ENCODE measurements around the gene SYT1.

SYT1 gene

DNA sequence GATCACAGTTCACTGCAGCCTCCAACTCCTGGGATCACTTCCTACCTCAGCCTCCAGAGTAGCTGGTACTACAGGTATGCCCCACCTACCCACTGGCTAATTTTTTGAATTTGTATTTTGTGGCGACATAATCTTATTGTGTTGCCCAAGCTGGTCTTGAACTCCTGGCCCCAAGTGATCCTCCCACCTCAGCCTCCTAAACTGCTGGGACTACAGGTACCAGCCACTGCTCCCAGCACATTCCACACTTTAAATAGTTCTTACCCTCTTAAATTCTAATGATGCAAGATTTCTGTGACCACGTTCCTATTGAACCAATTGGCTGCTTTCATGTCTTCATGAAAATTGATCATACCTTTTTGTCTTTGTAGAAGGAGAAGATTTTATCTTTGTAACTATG is 96.6 kb downstream of the SYT1 start:
- in situ Hi-C loops (cut with MboI; ENCODE audit: low pct_unique_long_range_greater_than_20kb, low sequenced_read_pairs) = no loop called here
- DNase-seq = no peak

GRCh38 chr12:78963439-78964227 is 99.1 kb downstream of the SYT1 start:
- no peak for DNase-seq
- in situ Hi-C loops (cut with MboI; ENCODE audit: low pct_unique_long_range_greater_than_20kb, low sequenced_read_pairs) = no loop called here

- in situ Hi-C loops (cut with MboI; ENCODE audit: low pct_unique_long_range_greater_than_20kb, low sequenced_read_pairs) = no loop called here
- no peak for DNase-seq
Measured at GRCh38 chr12:78964521-78964920, 99.9 kb downstream of the SYT1 start.

DNA sequence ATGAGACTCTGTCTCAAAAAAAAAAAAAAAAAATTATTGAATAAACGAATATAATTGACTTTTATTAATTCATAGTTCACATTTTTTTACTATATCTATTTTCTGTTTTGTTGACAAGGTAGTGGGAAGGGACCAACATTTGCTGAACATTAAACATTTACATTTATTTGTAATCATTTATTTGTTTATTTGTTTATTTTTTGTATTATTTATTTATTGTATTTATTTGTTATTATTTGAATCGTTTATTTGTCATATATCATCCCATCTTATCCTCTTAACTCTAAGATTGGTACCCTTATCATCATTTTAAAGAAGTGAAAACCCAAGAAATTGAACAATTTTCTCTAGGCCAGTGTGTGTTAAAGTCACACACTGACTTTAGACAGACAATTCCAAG is 101.5 kb downstream of the SYT1 start:
- in situ Hi-C loops (cut with MboI; ENCODE audit: low pct_unique_long_range_greater_than_20kb, low sequenced_read_pairs) = no loop called here
- no peak for DNase-seq

DNA sequence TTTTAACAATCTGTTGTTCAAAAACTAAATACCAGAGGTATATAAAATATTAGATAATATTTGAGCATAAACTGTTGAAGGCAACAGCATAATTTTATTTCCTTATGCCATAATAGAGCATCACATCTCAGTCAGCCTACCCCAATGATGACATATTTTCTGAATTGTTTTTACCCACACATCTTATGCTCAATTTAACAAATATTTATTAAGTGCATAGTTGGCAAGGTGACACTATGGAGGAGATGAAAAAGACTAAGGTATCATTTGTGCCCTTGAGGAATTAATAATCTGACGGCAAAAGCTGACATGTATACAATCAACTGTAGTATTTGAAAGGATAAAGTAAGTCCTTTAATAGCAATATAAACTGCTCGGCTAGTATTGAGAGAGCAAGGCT is 102.4 kb downstream of the SYT1 start:
- in situ Hi-C loops (cut with MboI; ENCODE audit: low pct_unique_long_range_greater_than_20kb, low sequenced_read_pairs) = no loop called here
- no peak for DNase-seq

- no peak for DNase-seq
- in situ Hi-C loops (cut with MboI; ENCODE audit: low pct_unique_long_range_greater_than_20kb, low sequenced_read_pairs) = no loop called here
Measured at GRCh38 chr12:78968226-78968625, 103.7 kb downstream of the SYT1 start.

DNA sequence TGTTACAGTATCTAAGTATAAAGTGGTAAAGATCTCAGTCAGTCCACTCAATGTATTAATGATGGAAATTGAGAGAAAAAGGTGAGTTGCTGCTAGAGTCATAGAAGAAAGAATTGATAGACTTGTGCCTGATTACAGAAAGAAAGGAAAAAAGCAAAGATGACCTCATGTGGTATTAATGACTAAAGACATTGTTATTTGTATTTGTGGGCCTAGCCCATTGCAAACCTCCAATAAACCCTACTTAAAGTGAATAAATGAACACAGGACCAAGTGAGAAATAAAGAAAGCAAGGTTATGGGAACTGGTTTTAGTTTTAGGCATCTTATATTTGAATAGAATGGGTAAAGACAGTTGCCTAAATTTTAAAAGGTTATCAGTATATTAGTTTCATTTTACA is 105.5 kb downstream of the SYT1 start:
- in situ Hi-C loops (cut with MboI; ENCODE audit: low pct_unique_long_range_greater_than_20kb, low sequenced_read_pairs) = no loop called here
- no peak for DNase-seq

GRCh38 chr12:78977304-78977867 is 112.8 kb downstream of the SYT1 start:
- in situ Hi-C loops (cut with MboI; ENCODE audit: low pct_unique_long_range_greater_than_20kb, low sequenced_read_pairs) = no loop called here
- peak; percentile 14 for DNase-seq

- in situ Hi-C loops (cut with MboI; ENCODE audit: low pct_unique_long_range_greater_than_20kb, low sequenced_read_pairs) = no loop called here
- DNase-seq = no peak
Measured at GRCh38 chr12:78994168-78994791, 129.7 kb downstream of the SYT1 start.

DNA sequence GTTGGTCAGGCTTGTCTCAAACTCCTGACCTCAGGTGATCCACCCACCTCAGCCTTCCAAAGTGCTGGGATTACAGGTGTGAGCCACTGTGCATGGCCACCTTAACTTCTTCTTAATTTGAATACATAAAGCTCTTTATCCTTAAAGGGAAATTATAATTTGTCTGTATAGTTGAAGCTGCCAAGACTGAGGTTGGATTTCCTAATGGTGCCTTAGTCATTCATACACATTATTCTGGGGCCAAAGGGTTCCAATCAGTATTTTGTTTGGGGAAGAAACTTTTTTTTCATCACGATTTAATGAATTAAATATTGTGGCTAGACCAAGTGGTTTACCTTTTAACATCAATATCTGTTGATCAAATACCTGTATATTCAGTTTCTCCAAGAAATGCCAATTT is 135.9 kb downstream of the SYT1 start:
- in situ Hi-C loops (cut with MboI; ENCODE audit: low pct_unique_long_range_greater_than_20kb, low sequenced_read_pairs) = no loop called here
- DNase-seq = no peak

DNA sequence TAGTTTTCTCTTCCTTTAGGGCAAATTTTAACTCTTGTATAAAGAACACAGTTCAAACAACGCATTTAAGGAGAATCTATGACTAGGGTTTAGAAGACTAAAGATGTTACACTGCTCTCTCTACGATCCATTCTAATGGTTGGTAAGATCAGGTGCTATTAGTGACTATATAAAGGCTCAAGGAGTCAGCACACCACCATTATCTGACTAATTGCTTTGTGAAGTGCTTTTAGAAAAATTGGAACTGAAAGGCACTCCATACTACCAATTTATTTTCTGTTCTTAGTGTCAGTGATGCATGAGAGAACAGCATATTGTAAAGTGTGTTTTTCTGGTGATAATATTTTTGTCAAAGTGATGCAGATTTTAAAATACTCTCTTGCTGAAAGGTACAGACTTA is 136.8 kb downstream of the SYT1 start:
- in situ Hi-C loops (cut with MboI; ENCODE audit: low pct_unique_long_range_greater_than_20kb, low sequenced_read_pairs) = no loop called here
- DNase-seq = no peak

- DNase-seq = peak; percentile 15
- in situ Hi-C loops (cut with MboI; ENCODE audit: low pct_unique_long_range_greater_than_20kb, low sequenced_read_pairs) = no loop called here
Measured at GRCh38 chr12:79006306-79006705, 141.7 kb downstream of the SYT1 start.

- in situ Hi-C loops (cut with MboI; ENCODE audit: low pct_unique_long_range_greater_than_20kb, low sequenced_read_pairs) = no loop called here
- no peak for DNase-seq
Measured at GRCh38 chr12:79008591-79008990, 144.0 kb downstream of the SYT1 start.

DNA sequence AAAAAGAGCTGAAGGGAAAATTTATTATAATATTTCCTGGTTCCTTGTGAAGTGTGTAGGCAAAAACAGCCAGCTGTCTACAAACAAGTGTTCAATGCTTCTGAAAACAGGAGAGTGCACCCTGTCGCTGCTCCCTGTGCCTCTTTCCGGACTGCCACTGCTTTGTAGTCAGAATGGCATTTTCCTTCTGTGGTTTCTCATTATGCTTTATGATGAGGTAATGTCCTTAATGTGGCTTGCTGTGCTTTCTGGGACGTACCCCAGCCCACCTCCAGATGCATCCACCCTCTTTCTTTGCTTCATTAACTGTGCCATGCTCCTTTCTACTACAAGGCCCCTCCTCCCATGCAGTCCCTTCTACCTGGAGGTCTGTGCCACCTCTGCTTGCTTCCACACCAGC is 148.1 kb downstream of the SYT1 start:
- no peak for DNase-seq
- in situ Hi-C loops (cut with MboI; ENCODE audit: low pct_unique_long_range_greater_than_20kb, low sequenced_read_pairs) = no loop called here

- in situ Hi-C loops (cut with MboI; ENCODE audit: low pct_unique_long_range_greater_than_20kb, low sequenced_read_pairs) = no loop called here
- DNase-seq = no peak
Measured at GRCh38 chr12:79016181-79016580, 151.6 kb downstream of the SYT1 start.

- in situ Hi-C loops (cut with MboI; ENCODE audit: low pct_unique_long_range_greater_than_20kb, low sequenced_read_pairs) = no loop called here
Measured at GRCh38 chr12:79019672-79020071, 155.1 kb downstream of the SYT1 start.

DNA sequence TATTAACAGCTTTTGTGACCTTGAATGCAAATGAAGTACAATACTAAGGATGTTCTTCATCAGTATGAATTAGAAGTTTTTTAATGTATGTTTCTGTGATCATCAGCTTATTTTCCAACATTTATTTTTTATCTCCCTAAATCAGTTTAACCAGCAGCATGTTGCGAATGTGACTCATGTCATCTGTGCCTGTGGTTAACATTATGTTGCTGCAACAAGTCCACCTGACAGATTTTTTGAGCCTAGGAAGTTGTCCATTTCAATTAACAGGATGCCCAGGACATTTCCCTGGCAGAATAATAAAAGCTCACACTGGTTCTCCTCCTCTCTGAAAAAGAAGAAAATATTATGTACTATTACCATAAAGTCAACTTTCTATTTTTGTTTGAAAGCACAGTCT is 155.5 kb downstream of the SYT1 start:
- no peak for DNase-seq
- in situ Hi-C loops (cut with MboI; ENCODE audit: low pct_unique_long_range_greater_than_20kb, low sequenced_read_pairs) = no loop called here

More at GRCh38 chr12:79019672-79020071, 155.1 kb downstream of the SYT1 start:
- no peak for DNase-seq

- in situ Hi-C loops (cut with MboI; ENCODE audit: low pct_unique_long_range_greater_than_20kb, low sequenced_read_pairs) = no loop called here
- no peak for DNase-seq
Measured at GRCh38 chr12:79021021-79021420, 156.4 kb downstream of the SYT1 start.

- in situ Hi-C loops (cut with MboI; ENCODE audit: low pct_unique_long_range_greater_than_20kb, low sequenced_read_pairs) = no loop called here
- DNase-seq = no peak
Measured at GRCh38 chr12:79023261-79023660, 158.7 kb downstream of the SYT1 start.

GRCh38 chr12:79023784-79024183 is 159.2 kb downstream of the SYT1 start:
- in situ Hi-C loops (cut with MboI; ENCODE audit: low pct_unique_long_range_greater_than_20kb, low sequenced_read_pairs) = no loop called here

DNA sequence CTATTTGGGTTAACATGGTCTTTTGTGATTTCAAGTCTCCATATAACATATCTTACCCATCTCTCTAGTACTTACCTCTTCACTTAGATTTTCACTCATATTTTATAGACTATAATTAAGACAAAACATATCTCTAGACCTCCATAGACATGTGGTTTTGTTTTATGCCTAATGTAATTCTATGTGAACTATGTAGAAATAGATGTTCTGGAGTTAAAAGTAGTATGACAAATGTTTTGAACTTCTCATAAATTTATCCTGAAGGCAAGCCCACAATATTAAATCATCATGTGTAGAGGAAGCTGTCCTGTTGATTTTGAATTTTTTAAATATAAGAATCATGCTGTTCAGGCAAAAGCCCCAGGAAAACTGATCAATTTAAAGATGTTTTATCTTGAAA is 169.2 kb downstream of the SYT1 start:
- DNase-seq = no peak
- in situ Hi-C loops (cut with MboI; ENCODE audit: low pct_unique_long_range_greater_than_20kb, low sequenced_read_pairs) = no loop called here

More at GRCh38 chr12:79023784-79024183, 159.2 kb downstream of the SYT1 start:
- DNase-seq = no peak

All from KBM-7 (cell line).